Esophagus muscularis mucosa (tissue), 4 donors: ENCODE results near the gene MAP3K14. TPM values are rescaled to one million over a fixed set of nuclear protein-coding genes. Genes with fewer than 3 reads are reported as not detected.
"Not testable (repeated sequence)": the region's sequence is repeated elsewhere in the genome, so short reads cannot be mapped to it uniquely, and the experiment has no call there.

ENCODE experiments used
- DNase-seq: peaks from one replicate; pipeline ENCODE4 v3.0.0-alpha.2; 2017; ENCODE audit errors: extremely low spot score
- H3K27ac ChIP-seq, 4 donors: fragments of 200-600 bp; sonication (generic); replicated peaks in 1 of 4; 1 replicate in 3 of 4; 2 replicates in 1 of 4; pipeline ENCODE4 v1.5.1; 2016 to 2019; ENCODE audit warnings: mild to moderate bottlenecking in 1 of 4
- H3K27me3 ChIP-seq, 4 donors: fragments of 200-600 bp; sonication (generic); one replicate each; pipeline versions ENCODE4 v1.5.1 to v1.6.0; 2016 to 2019
- H3K36me3 ChIP-seq, 4 donors: fragments of 200-600 bp; sonication (generic); one replicate each; pipeline ENCODE4 v1.5.1; 2016 to 2019
- H3K4me1 ChIP-seq, 4 donors: fragments of 200-600 bp; sonication (generic); one replicate each; pipeline ENCODE4 v1.5.1; 2016 to 2019
- H3K4me3 ChIP-seq, 4 donors: fragments of 200-600 bp; sonication (generic); 1 replicate in 2 of 4; 2 replicates in 2 of 4; pipeline ENCODE4 v1.5.1; 2016 to 2019; ENCODE audit warnings: mild to moderate bottlenecking in 4 of 4, moderate library complexity in 1 of 4
- H3K9me3 ChIP-seq, 4 donors: fragments of 200-600 bp; sonication (generic); 1 replicate in 3 of 4; 2 replicates in 1 of 4; pipeline ENCODE4 v1.5.1; 2016 to 2019
- EP300 ChIP-seq: sonication (generic); formaldehyde crosslinking; IDR thresholded peaks from one replicate; pipeline ENCODE4 v1.6.1; 2017; ENCODE audit warnings: antibody characterized with exemption
- POLR2A ChIP-seq: fragments of 450-650 bp; IDR thresholded peaks from one replicate; pipeline ENCODE4 v1.6.1; 2017; ENCODE audit warnings: antibody characterized with exemption, moderate library complexity, mild to moderate bottlenecking, low read depth
- POLR2AphosphoS5 ChIP-seq, 2 donors: sonication (generic); formaldehyde crosslinking; IDR thresholded peaks; one replicate each; pipeline ENCODE4 v1.6.1; 2017; ENCODE audit warnings: antibody characterized with exemption in 2 of 2
- WGBS: methylation state at CpG from one replicate; pipeline ENCODE4 v1.1.5; 2018; 5-methylcytosine and 5-hydroxymethylcytosine counted together
- intact Hi-C: fragments of 100-400 bp; cut with DNase I; formaldehyde crosslinking; loops from one replicate; pipeline ENCODE4 v1.15.1; 2023
- total RNA-seq, 4 donors: library from RNA; depleted of rRNA; stranded (reverse); fragments of >200 nt; gene quantifications; one replicate each; pipeline versions ENCODE4 v1.1.0 to v1.2.1, GENCODE V29; 2016
- TF ChIP-seq, protein P1 (sequence below), 3 experiments: fragments of 200-600 bp in 2 of 3; fragments of 450-650 bp in 1 of 3; sonication (generic) in 2 of 3; IDR thresholded peaks; one replicate each; pipeline ENCODE4 v1.5.1; 2017 to 2019; ENCODE audit warnings: antibody characterized with exemption in 3 of 3, mild to moderate bottlenecking in 2 of 3, moderate library complexity in 1 of 3

The MAP3K14 gene
- total RNA-seq, 4 donors from 2014 or later: 7.8 to 26.5 (median 10.6) TPM

DNA sequence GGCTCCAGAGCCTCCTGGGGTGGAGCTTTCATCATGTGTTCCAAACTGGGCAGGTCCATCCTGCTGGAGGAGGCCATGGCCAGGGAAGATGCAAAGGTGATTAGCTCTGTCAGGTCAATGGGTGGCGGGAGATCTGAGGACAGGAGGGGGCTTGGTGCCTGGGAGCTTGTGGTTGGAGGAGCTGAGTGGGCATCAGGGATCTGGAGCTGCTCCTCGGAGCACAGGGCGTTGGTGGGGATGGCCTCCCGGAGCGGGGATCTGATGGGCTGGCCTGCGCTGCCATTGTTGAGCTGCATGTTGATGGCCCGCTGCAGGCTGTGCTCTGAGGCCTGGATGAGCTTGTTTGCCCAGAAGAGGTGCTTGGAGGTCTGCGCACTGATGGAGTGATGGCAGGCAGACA, 61.5 kb downstream of the MAP3K14 start:
- WGBS: 98% methylated on average over 7 of the region's 8 CpGs
- no peak for TF ChIP-seq EP300
- no peak for TF ChIP-seq POLR2A
- TF ChIP-seq POLR2AphosphoS5 (IDR thresholded peaks at IDR 0.05): no peak
- TF ChIP-seq, protein P1, sequence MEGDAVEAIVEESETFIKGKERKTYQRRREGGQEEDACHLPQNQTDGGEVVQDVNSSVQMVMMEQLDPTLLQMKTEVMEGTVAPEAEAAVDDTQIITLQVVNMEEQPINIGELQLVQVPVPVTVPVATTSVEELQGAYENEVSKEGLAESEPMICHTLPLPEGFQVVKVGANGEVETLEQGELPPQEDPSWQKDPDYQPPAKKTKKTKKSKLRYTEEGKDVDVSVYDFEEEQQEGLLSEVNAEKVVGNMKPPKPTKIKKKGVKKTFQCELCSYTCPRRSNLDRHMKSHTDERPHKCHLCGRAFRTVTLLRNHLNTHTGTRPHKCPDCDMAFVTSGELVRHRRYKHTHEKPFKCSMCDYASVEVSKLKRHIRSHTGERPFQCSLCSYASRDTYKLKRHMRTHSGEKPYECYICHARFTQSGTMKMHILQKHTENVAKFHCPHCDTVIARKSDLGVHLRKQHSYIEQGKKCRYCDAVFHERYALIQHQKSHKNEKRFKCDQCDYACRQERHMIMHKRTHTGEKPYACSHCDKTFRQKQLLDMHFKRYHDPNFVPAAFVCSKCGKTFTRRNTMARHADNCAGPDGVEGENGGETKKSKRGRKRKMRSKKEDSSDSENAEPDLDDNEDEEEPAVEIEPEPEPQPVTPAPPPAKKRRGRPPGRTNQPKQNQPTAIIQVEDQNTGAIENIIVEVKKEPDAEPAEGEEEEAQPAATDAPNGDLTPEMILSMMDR (IDR thresholded peaks at IDR 0.05): no peak
- Histone ChIP-seq H3K27ac (no peak overlapping the region), H3K9me3 (no peaks in the 10 kb centered on the region), H3K27me3 (no peaks in the 10 kb centered on the region), H3K36me3 (no peaks in the 10 kb centered on the region), H3K4me3 (no peak overlapping the region), H3K4me1 (no peaks in the 10 kb centered on the region)
- no peak for DNase-seq
- intact Hi-C loops: no loop called here

- no peaks in the 10 kb centered on the region for H3K36me3 ChIP-seq
- DNase-seq: no peak
- intact Hi-C loops: no loop called here
- TF ChIP-seq EP300 (no peak), POLR2AphosphoS5 (IDR thresholded peaks at IDR 0.05) (no peak), POLR2A (no peak)
- TF ChIP-seq, protein P1 (IDR thresholded peaks at IDR 0.05): no peak
- no peaks in the 10 kb centered on the region for H3K4me1 ChIP-seq
- 95% methylated on average over 4 of the region's 4 CpGs for WGBS
- H3K9me3 ChIP-seq: no peaks in the 10 kb centered on the region
- no peaks in the 10 kb centered on the region for H3K27me3 ChIP-seq
- no peak overlapping the region for H3K4me3 ChIP-seq
- H3K27ac ChIP-seq: no peak overlapping the region
These were observed 62.9 kb downstream of the MAP3K14 start for GRCh38 chr17:45253879-45254278.

- DNase-seq, H3K4me3 ChIP-seq, intact Hi-C loops, H3K9me3 ChIP-seq, H3K4me1 ChIP-seq, H3K27me3 ChIP-seq, H3K27ac ChIP-seq, H3K36me3 ChIP-seq: not testable (repeated sequence)
- 94% methylated on average over 7 of the region's 7 CpGs for WGBS
These were observed 63.6 kb downstream of the MAP3K14 start for GRCh38 chr17:45253237-45253636.

DNA sequence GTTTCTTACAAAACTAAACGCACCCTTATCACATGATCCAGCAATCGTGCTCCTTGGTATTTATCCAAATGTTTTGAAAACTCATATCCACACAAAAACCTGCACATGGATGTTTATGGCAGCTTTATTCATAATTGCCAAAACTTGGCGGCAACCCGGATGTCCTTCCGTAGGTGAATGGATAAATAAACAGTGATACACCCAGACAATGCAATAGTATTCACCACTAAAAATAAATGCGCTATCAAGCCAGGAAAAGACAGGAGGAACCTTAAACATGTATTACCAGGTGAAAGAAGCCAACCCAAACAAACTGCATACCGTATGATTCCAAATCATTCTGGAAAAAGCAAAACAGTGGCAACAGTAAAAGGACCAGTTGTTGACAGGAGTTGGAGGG, 64.9 kb downstream of the MAP3K14 start:
- TF ChIP-seq POLR2AphosphoS5 (IDR thresholded peaks at IDR 0.05) (no peak), POLR2A (no peak), EP300 (no peak)
- TF ChIP-seq, protein P1 (IDR thresholded peaks at IDR 0.05): no peak
- Histone ChIP-seq H3K9me3 (no peaks in the 10 kb centered on the region), H3K4me3 (no peak overlapping the region), H3K36me3 (no peaks in the 10 kb centered on the region), H3K27me3 (no peaks in the 10 kb centered on the region), H3K27ac (no peak overlapping the region), H3K4me1 (peaks cover 12 to 16% (median 14%) of the 10 kb centered on the region in 4 donors)
- 72% methylated on average over 7 of the region's 7 CpGs for WGBS
- no peak for DNase-seq
- intact Hi-C loops: no loop called here

DNA sequence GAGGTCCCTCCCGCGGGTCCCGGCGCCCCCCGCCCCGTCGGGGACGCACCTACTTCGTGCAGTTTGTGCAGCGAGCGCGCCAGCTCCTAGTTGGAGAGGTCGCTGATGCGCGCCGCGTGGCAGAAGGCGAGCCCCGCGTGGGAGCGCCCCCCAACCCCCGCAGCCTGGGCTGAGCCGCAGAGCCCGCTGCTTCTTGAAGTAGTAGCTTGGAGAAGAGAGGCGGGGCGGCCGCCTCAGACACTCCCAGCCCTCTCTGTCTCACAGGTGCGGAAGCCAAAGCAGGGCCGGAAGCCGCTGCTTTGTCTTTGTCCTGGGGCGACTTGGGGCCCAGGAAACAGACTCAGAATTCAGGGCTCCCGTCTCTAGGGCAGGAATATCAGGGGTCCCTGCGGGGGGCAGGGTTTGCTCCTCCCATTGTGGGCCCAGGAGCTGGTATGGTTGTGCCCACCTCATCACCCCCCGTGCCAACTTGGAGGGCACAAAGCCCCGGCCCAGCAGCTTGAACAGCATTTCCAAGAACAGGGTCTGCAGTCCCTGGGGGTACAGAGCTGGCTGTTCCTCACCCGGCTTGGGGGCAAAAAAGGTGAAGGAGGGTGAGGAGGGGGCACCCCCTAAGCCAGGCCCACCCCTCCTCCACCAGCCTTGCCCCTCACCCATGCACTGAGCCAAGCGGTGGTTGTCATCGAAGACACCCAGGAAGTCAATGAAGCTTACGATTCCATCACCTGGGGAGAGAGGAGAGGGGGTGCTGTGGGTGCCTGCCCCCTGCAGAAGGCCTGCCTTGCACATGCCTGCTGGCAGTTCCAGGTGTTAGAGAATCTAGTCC, 68.5 kb downstream of the MAP3K14 start:
- H3K36me3 ChIP-seq: peaks cover 0 to 32% (median 20%) of the 10 kb centered on the region in 4 donors
- DNase-seq: no peak
- H3K9me3 ChIP-seq: no peaks in the 10 kb centered on the region
- peaks cover 18 to 23% (median 22%) of the 10 kb centered on the region in 4 donors for H3K4me1 ChIP-seq
- H3K4me3 ChIP-seq: peak overlapping the region; percentile 54 to 68 (median 60)
- TF ChIP-seq POLR2A: no peak
- TF ChIP-seq, protein P1 (IDR thresholded peaks at IDR 0.05): no peak
- no peak for TF ChIP-seq EP300
- TF ChIP-seq POLR2AphosphoS5 (IDR thresholded peaks at IDR 0.05): no peak
- intact Hi-C loops: no loop called here
- H3K27ac ChIP-seq: peak overlapping the region; percentile 39 to 72 (median 68)
- WGBS: 94% methylated on average over 4 of the region's 39 CpGs
- H3K27me3 ChIP-seq: no peaks in the 10 kb centered on the region
